ENCODE measurements around the gene TMEFF1.

DNA sequence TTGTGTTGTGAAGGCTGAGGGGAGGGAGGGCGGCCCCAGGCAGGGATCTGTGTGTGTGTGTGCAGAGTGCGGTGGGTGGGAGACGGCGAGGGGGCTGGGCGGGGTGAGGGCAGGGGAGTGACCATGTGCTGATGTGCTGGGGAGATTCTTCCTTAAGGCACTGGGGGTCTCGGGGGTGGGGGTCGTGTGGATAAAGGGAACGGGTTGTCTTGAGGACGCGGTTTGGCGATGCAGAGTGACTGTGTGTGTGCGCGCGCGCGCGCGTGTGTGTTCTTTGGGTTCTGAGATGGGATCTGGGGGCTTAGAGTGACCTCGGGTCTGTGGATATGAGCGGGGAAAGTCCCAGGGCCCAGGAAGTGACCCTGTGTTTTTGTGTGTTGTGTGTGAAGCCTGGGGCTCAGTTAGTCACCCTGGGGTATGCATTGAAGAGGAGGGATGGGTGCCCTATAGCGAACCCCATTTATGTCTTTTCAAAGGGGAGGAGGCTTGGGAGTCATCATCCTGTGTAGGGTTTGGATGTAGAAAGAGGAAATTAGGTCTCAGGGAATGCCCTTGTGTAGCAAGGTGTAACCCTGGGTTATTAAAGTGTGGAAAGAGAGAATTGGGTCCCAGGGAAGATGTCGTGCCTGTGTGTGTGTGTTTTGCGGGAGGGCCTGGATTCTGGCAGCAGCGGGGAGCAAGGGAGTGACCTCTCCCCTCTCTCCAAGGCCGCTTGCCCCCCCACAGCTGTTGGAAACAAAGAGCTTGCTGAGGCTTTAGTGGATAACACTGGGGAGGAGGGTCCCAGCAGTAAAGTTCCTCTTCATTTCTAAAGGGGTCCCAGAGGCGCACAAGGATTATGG, 1.4 kb downstream of the TMEFF1 start:
- TF ChIP-seq CTCF (IDR thresholded peaks at IDR 0.05): no peak
- no peak for TF ChIP-seq POLR2A (IDR thresholded peaks at IDR 0.05)

All from thyroid gland (tissue), 4 donors.